IMR-90 (cell line): Measurements from ENCODE around the gene A3GALT2. TPM values are rescaled to one million over a fixed set of nuclear protein-coding genes. Genes with fewer than 3 reads are reported as not detected.

ENCODE experiments used
- ATAC-seq: fragments of 200-7000 bp; cut with Tn5 transposase; 2 replicates; pipeline ENCODE4 v1.9.1; 2020; ENCODE audit warnings: low read depth, mild to moderate bottlenecking, moderate library complexity
- BruUV-seq: library from RNA; stranded (reverse); fragments of 400-500 nt; replicated peaks from 2 replicates; lab custom pipeline; 2021; lab: Mats Ljungman, UMichigan
- CTCF ChIA-PET: fragments of 300-600 bp; formaldehyde crosslinking; extraction: SDS; loops from one replicate; lab custom pipeline; 2021; ENCODE audit warnings: antibody characterized with exemption; lab: Yijun Ruan, JAX
- POLR2A ChIA-PET: fragments of 300-600 bp; sonication (Branson Sonifier 250); formaldehyde crosslinking; loops from one replicate; lab custom pipeline; 2022; ENCODE audit warnings: antibody characterized with exemption; ENCODE audit not compliant: unreplicated experiment; lab: Charles Lee
- DNase-seq: peaks from one replicate; pipeline ENCODE4 v3.0.0; 2013
- H2AFZ ChIP-seq: replicated peaks from 2 replicates; pipeline ENCODE3; 2013; ENCODE audit warnings: low read length, mild to moderate bottlenecking; ENCODE audit not compliant: poor library complexity
- H2AK5ac ChIP-seq: 2 replicates; pipeline ENCODE4 v1.6.1; 2013; ENCODE audit warnings: low read depth, low read length, inconsistent platforms
- H2AK9ac ChIP-seq: replicated peaks from 2 replicates; pipeline ENCODE3; 2013; ENCODE audit warnings: mild to moderate bottlenecking, low read depth, low read length, moderate library complexity; ENCODE audit not compliant: poor library complexity
- H2BK120ac ChIP-seq: 2 replicates; pipeline ENCODE4 v1.6.1; 2013; ENCODE audit warnings: low read depth, low read length, inconsistent platforms
- H2BK15ac ChIP-seq: 3 replicates; pipeline ENCODE4 v1.6.1; 2013; ENCODE audit warnings: low read depth, low read length, inconsistent platforms
- H2BK20ac ChIP-seq: 2 replicates; pipeline ENCODE4 v1.6.1; 2013; ENCODE audit warnings: low read depth, mild to moderate bottlenecking, inconsistent platforms, low read length, moderate library complexity
- H2BK5ac ChIP-seq: 2 replicates; pipeline ENCODE4 v1.6.1; 2013; ENCODE audit warnings: mild to moderate bottlenecking, low read depth, low read length, inconsistent platforms; ENCODE audit not compliant: poor library complexity, severe bottlenecking
- H3K14ac ChIP-seq: replicated peaks from 2 replicates; pipeline ENCODE4 v1.6.1; 2013; ENCODE audit warnings: low read depth, low read length, inconsistent platforms
- H3K18ac ChIP-seq: 2 replicates; pipeline ENCODE4 v1.6.1; 2013; ENCODE audit warnings: low read depth, low read length, control low read depth
- H3K23ac ChIP-seq: 2 replicates; pipeline ENCODE4 v1.6.1; 2013; ENCODE audit warnings: low read depth, low read length, inconsistent platforms
- H3K27ac ChIP-seq: 2 replicates; pipeline ENCODE4 v1.5.1; 2013; ENCODE audit warnings: mild to moderate bottlenecking, control low read depth, low read length; ENCODE audit not compliant: insufficient read depth
- H3K27me3 ChIP-seq: 2 replicates; pipeline ENCODE4 v1.6.1; 2013; ENCODE audit warnings: low read length; ENCODE audit not compliant: control insufficient read depth, insufficient read depth
- H3K36me3 ChIP-seq: 2 replicates; pipeline ENCODE4 v1.6.1; 2013; ENCODE audit warnings: low read length, mixed read lengths; ENCODE audit not compliant: control insufficient read depth, insufficient read depth
- H3K4ac ChIP-seq: 2 replicates; pipeline ENCODE4 v1.6.1; 2013; ENCODE audit warnings: low read depth, low read length, inconsistent platforms
- H3K4me1 ChIP-seq: 2 replicates; pipeline ENCODE4 v1.6.1; 2013; ENCODE audit warnings: low read length, mixed read lengths; ENCODE audit not compliant: control insufficient read depth, insufficient read depth
- H3K4me2 ChIP-seq: 2 replicates; pipeline ENCODE4 v1.6.1; 2013; ENCODE audit warnings: low read depth, mild to moderate bottlenecking, control low read depth, low read length, moderate library complexity
- H3K4me3 ChIP-seq: 2 replicates; pipeline ENCODE4 v1.5.1; 2013; ENCODE audit warnings: low read depth, mild to moderate bottlenecking, control low read depth, low read length, moderate library complexity; ENCODE audit not compliant: insufficient read depth
- H3K56ac ChIP-seq: 2 replicates; pipeline ENCODE4 v1.6.1; 2013; ENCODE audit warnings: low read length, inconsistent platforms; ENCODE audit not compliant: insufficient read depth; ENCODE audit errors: extremely low read depth
- H3K79me1 ChIP-seq, 2 experiments: 2 replicates each; pipeline ENCODE4 v1.6.1; 2013; ENCODE audit warnings: low read length in 2 of 2, inconsistent platforms in 1 of 2, low read depth in 1 of 2
- H3K9ac ChIP-seq: 2 replicates; pipeline ENCODE4 v1.6.1; 2013; ENCODE audit warnings: low read depth, low read length, control low read depth
- H3K9me1 ChIP-seq: 2 replicates; pipeline ENCODE4 v1.6.1; 2013; ENCODE audit warnings: low read length, inconsistent platforms; ENCODE audit not compliant: insufficient read depth
- H3K9me3 ChIP-seq: 2 replicates; pipeline ENCODE4 v1.6.1; 2013; ENCODE audit warnings: low read length; ENCODE audit not compliant: control insufficient read depth, insufficient read depth
- H4K20me1 ChIP-seq: 2 replicates; pipeline ENCODE4 v1.6.1; 2013; ENCODE audit warnings: low read length, inconsistent platforms; ENCODE audit not compliant: insufficient read depth
- H4K5ac ChIP-seq: 2 replicates; pipeline ENCODE4 v1.6.1; 2013; ENCODE audit warnings: mild to moderate bottlenecking, low read depth, low read length, control low read depth
- H4K8ac ChIP-seq, 2 experiments: 2 replicates each; pipeline ENCODE4 v1.6.1; 2013; ENCODE audit warnings: low read depth in 2 of 2, low read length in 2 of 2, control low read depth in 1 of 2, inconsistent platforms in 1 of 2
- H4K91ac ChIP-seq: 2 replicates; pipeline ENCODE4 v1.6.1; 2013; ENCODE audit warnings: low read depth, low read length, inconsistent platforms; ENCODE audit not compliant: insufficient read depth
- BHLHE40 ChIP-seq: fragments of 150-350 bp; IDR thresholded peaks from 2 replicates; pipeline ENCODE4 v1.6.1; 2016; ENCODE audit warnings: mild to moderate bottlenecking, low read depth, low read length
- RAD21 ChIP-seq: IDR thresholded peaks from 2 replicates; pipeline ENCODE4 v1.6.1; 2012; ENCODE audit warnings: low read length, improper control_type of control experiment
- RCOR1 ChIP-seq: IDR thresholded peaks from 2 replicates; pipeline ENCODE4 v1.6.1; 2012; ENCODE audit warnings: mild to moderate bottlenecking, low read length, improper control_type of control experiment; ENCODE audit not compliant: insufficient replicate concordance
- WGBS, 2 experiments: methylation state at CpG; one replicate each; pipeline versions ENCODE4 v1.1.5 to v1.1.7; 2013; ENCODE audit warnings: missing lambda C conversion rate in 2 of 2; ENCODE audit not compliant: insufficient read length in 1 of 2; ENCODE audit errors: extremely low coverage in 2 of 2; 5-methylcytosine and 5-hydroxymethylcytosine counted together
- dilution Hi-C: fragments of 300-500 bp; cut with HindIII; formaldehyde crosslinking; loops from one replicate; pipeline ENCODE4 v1.14.3; 2018; ENCODE audit warnings: low sequenced_read_pairs; ENCODE audit not compliant: unreplicated experiment
- in situ Hi-C: fragments of 300-500 bp; cut with MboI; formaldehyde crosslinking; loops from 3 replicates; pipeline ENCODE4 v1.14.3; 2019; ENCODE audit warnings: low sequenced_read_pairs, inconsistent platforms, mixed read lengths
- intact Hi-C: fragments of 100-400 bp; cut with micrococcal nuclease; formaldehyde crosslinking; loops from 2 replicates; pipeline ENCODE4 v1.10.0; 2022
- polyA plus RNA-seq, 3 experiments: library from polyadenylated mRNA; depleted of rRNA; stranded (reverse); fragments of >200 nt; gene quantifications; 2 replicates each; pipeline ENCODE4 v1.2.3, GENCODE V29; 2012; ENCODE audit warnings: low replicate concordance in 1 of 3
- total RNA-seq: library from RNA; depleted of rRNA; stranded (reverse); fragments of >200 nt; gene quantifications from 2 replicates; pipeline ENCODE4 v1.2.3, GENCODE V29; 2012

The A3GALT2 gene
- total and polyA plus RNA-seq, 2 of the 4 experiments (the other 2 are of a cell fraction): not detected

DNA sequence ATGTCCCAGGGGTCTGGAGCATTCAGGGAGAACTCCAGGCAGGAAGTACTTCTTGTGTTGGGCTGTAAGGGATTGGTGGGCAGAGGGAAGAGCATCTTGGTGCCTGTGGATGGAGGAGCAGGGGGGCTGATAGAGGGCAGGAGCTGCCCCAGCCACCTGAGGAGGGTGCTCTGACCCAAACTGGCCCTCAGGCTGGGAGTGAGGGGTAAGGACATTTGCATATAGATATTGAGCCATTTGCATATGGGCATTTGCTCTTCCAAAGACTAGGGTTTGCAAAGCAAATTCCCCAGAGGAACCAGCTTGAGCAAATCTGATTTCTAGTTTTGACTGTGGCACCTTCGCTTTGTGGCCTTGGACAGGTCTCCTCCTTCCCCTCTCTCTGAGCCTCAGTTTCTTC, 46.5 kb downstream of the A3GALT2 start:
- Histone ChIP-seq H3K27ac (no peak overlapping the region), H3K4ac (no peak overlapping the region), H3K9me1 (peaks cover 18% of the 10 kb centered on the region), H3K4me2 (no peak overlapping the region), H3K79me1 (peaks cover 29 to 59% of the 10 kb centered on the region in 2 experiments), H2BK15ac (no peak overlapping the region), H3K14ac (no peak overlapping the region), H3K36me3 (peaks cover 29% of the 10 kb centered on the region), H3K4me1 (no peaks in the 10 kb centered on the region; the same call in 1 of the 2 replicates), H2AK9ac (no peak overlapping the region), H3K27me3 (no peaks in the 10 kb centered on the region), H3K18ac (no peak overlapping the region), H4K20me1 (peaks cover 23% of the 10 kb centered on the region; the same call in 1 of the 2 replicates), H3K9me3 (no peaks in the 10 kb centered on the region), H4K91ac (no peak overlapping the region), H4K8ac (no peak overlapping the region), H2BK120ac (no peak overlapping the region), H2AK5ac (no peak overlapping the region; the same call in 1 of the 2 replicates), H2AFZ (peak overlapping the region; percentile 6), H3K23ac (no peak overlapping the region), H3K9ac (no peak overlapping the region), H2BK20ac (no peak overlapping the region), H2BK5ac (no peak overlapping the region), H3K4me3 (no peak overlapping the region), H4K5ac (no peak overlapping the region), H3K56ac (no peak overlapping the region)
- POLR2A ChIA-PET: no interaction called here
- in situ Hi-C loops (no loop called here), intact Hi-C loops (no loop called here), dilution Hi-C loops (no loop called here)
- TF ChIP-seq BHLHE40 (no peak), RCOR1 (no peak), RAD21 (no peak)
- no CpG with 5 or more reads among the region's 1 CpG for WGBS, 2 experiments
- DNase-seq (no peak), ATAC-seq (no peak)
- CTCF ChIA-PET: no interaction called here
- no TSS peak for BruUV-seq
